Medulla oblongata (tissue), 1 donor: Measurements from ENCODE around the gene WFIKKN1.
A peak's percentile ranks its signal among the peaks of the same experiment; 100 is the strongest.

ENCODE experiments used
- DNase-seq: peaks from one replicate; pipeline ENCODE4 v3.0.0-alpha.2; 2015; ENCODE audit errors: extremely low spot score

The WFIKKN1 gene

GRCh38 chr16:625117-625976 lies 5.4 kb upstream of the WFIKKN1 start:
- DNase-seq = no peak

- DNase-seq = no peak
These were observed 4.6 kb upstream of the WFIKKN1 start for GRCh38 chr16:625977-626765.

- peak; percentile 48 for DNase-seq
These were observed 3.9 kb upstream of the WFIKKN1 start for GRCh38 chr16:626787-627453.

- no peak for DNase-seq
These were observed 3.1 kb upstream of the WFIKKN1 start for GRCh38 chr16:627454-628239.

GRCh38 chr16:628321-629061 lies 2.3 kb upstream of the WFIKKN1 start:
- no peak for DNase-seq

GRCh38 chr16:629185-629832 lies 1.5 kb upstream of the WFIKKN1 start:
- DNase-seq = no peak

- DNase-seq = no peak
These were observed 944 bp upstream of the WFIKKN1 start for GRCh38 chr16:629833-630248.

GRCh38 chr16:630249-630814 lies 453 bp upstream of the WFIKKN1 start:
- DNase-seq = no peak

GRCh38 chr16:631808-632358 lies 1.1 kb downstream of the WFIKKN1 start:
- DNase-seq = no peak

GRCh38 chr16:632486-633335 lies 1.9 kb downstream of the WFIKKN1 start:
- DNase-seq = no peak

GRCh38 chr16:633336-634050 lies 2.7 kb downstream of the WFIKKN1 start:
- DNase-seq = no peak

GRCh38 chr16:634051-634670 lies 3.4 kb downstream of the WFIKKN1 start:
- DNase-seq = no peak

- DNase-seq = no peak
These were observed 4.2 kb downstream of the WFIKKN1 start for GRCh38 chr16:634996-635395.

GRCh38 chr16:635573-636205 lies 4.9 kb downstream of the WFIKKN1 start:
- DNase-seq = no peak

GRCh38 chr16:636206-637080 lies 5.7 kb downstream of the WFIKKN1 start, which contains the start of gene METTL26:
TSS of gene METTL26 (minus strand) at chr16:636305. CDS start at chr16:636290, 15 bp downstream.
- DNase-seq = peak; percentile 96
